Mesenchymal stem cell (in vitro differentiated cells and primary cell): ENCODE results near the gene ARGLU1.
A peak's percentile ranks its signal among the peaks of the same experiment; 100 is the strongest.

Experiments used
- DNase-seq: peaks from one replicate; pipeline ENCODE4 v3.0.0-alpha.2; 2013
- H2AFZ ChIP-seq: one replicate; pipeline ENCODE4 v1.6.1; 2013; ENCODE audit warnings: low read depth, mild to moderate bottlenecking, control low read depth, inconsistent platforms, low read length, moderate library complexity
- H2AK5ac ChIP-seq: 2 replicates; pipeline ENCODE4 v1.6.1; 2013; ENCODE audit warnings: low read length, moderate library complexity, mild to moderate bottlenecking, inconsistent platforms; ENCODE audit not compliant: severe bottlenecking
- H2BK120ac ChIP-seq: one replicate; pipeline ENCODE4 v1.6.1; 2013; ENCODE audit warnings: low read depth, mild to moderate bottlenecking, inconsistent platforms, low read length, moderate library complexity
- H2BK12ac ChIP-seq, 2 experiments: one replicate each; pipeline ENCODE4 v1.6.1; 2013; ENCODE audit warnings: inconsistent platforms in 2 of 2, low read length in 2 of 2, mild to moderate bottlenecking in 2 of 2, moderate library complexity in 2 of 2, control low read depth in 1 of 2
- H2BK15ac ChIP-seq: one replicate; pipeline ENCODE4 v1.6.1; 2013; ENCODE audit warnings: mild to moderate bottlenecking, low read depth, inconsistent platforms; ENCODE audit not compliant: poor library complexity, severe bottlenecking
- H2BK5ac ChIP-seq: 2 replicates; pipeline ENCODE4 v1.6.1; 2013; ENCODE audit warnings: low read depth, mild to moderate bottlenecking, low read length, control low read depth, inconsistent platforms; ENCODE audit not compliant: poor library complexity, severe bottlenecking
- H3K14ac ChIP-seq, 2 experiments: one replicate each; pipeline ENCODE4 v1.6.1; 2013; ENCODE audit warnings: inconsistent platforms in 2 of 2, low read length in 2 of 2, control low read depth in 1 of 2, mild to moderate bottlenecking in 1 of 2, moderate library complexity in 1 of 2
- H3K18ac ChIP-seq, 2 experiments: one replicate each; pipeline ENCODE4 v1.6.1; 2013; ENCODE audit warnings: inconsistent platforms in 2 of 2, low read length in 2 of 2, control low read depth in 1 of 2, low read depth in 1 of 2, mild to moderate bottlenecking in 1 of 2
- H3K23ac ChIP-seq, 2 experiments: one replicate each; pipeline ENCODE4 v1.6.1; 2013; ENCODE audit warnings: inconsistent platforms in 2 of 2, low read length in 2 of 2, mild to moderate bottlenecking in 2 of 2, moderate library complexity in 2 of 2, control low read depth in 1 of 2
- H3K27ac ChIP-seq: 2 replicates; pipeline ENCODE4 v1.5.1; 2013; ENCODE audit warnings: mild to moderate bottlenecking, moderate library complexity, low read length, control low read depth, inconsistent platforms; ENCODE audit not compliant: poor library complexity, severe bottlenecking
- H3K27me3 ChIP-seq, 2 experiments: 2 replicates each; pipeline versions ENCODE4 v1.6.1 to v1.7.0; 2013; ENCODE audit warnings: low read length in 2 of 2, mild to moderate bottlenecking in 2 of 2, moderate library complexity in 2 of 2, control low read depth in 1 of 2, inconsistent platforms in 1 of 2; ENCODE audit not compliant: control insufficient read depth in 1 of 2, insufficient read depth in 1 of 2
- H3K36me3 ChIP-seq, 2 experiments: 2 replicates each; pipeline versions ENCODE4 v1.6.1 to v1.7.0; 2013; ENCODE audit warnings: low read length in 2 of 2, control low read depth in 1 of 2, inconsistent platforms in 1 of 2, low read depth in 1 of 2, mild to moderate bottlenecking in 1 of 2; ENCODE audit not compliant: insufficient read depth in 2 of 2, control insufficient read depth in 1 of 2
- H3K4ac ChIP-seq, 2 experiments: one replicate each; pipeline ENCODE4 v1.6.1; 2013; ENCODE audit warnings: inconsistent platforms in 2 of 2, low read length in 2 of 2, mild to moderate bottlenecking in 2 of 2, moderate library complexity in 2 of 2, control low read depth in 1 of 2, low read depth in 1 of 2
- H3K4me1 ChIP-seq: 2 replicates; pipeline ENCODE4 v1.6.1; 2013; ENCODE audit warnings: low read depth, low read length, control low read depth; ENCODE audit not compliant: control insufficient read depth, insufficient read depth
- H3K4me2 ChIP-seq: 2 replicates; pipeline ENCODE4 v1.6.1; 2013; ENCODE audit warnings: low read length, mild to moderate bottlenecking, inconsistent platforms; ENCODE audit not compliant: poor library complexity, severe bottlenecking
- H3K4me3 ChIP-seq, 2 experiments: 2 replicates each; pipeline versions ENCODE4 v1.5.1 to v1.7.0; 2013; ENCODE audit warnings: low read length in 2 of 2, mild to moderate bottlenecking in 2 of 2, control low read depth in 1 of 2, low read depth in 1 of 2; ENCODE audit not compliant: insufficient read depth in 1 of 2
- H3K79me1 ChIP-seq: replicated peaks from 2 replicates; pipeline ENCODE4 v1.6.1; 2013; ENCODE audit warnings: mild to moderate bottlenecking, control low read depth, low read length, inconsistent platforms; ENCODE audit not compliant: poor library complexity, severe bottlenecking
- H3K9ac ChIP-seq: 2 replicates; pipeline ENCODE4 v1.7.0; 2013; ENCODE audit warnings: mild to moderate bottlenecking, low read length, moderate library complexity
- H3K9me3 ChIP-seq: 2 replicates; pipeline ENCODE4 v1.7.0; 2013; ENCODE audit warnings: mild to moderate bottlenecking, low read length; ENCODE audit not compliant: control insufficient read depth
- H4K8ac ChIP-seq: one replicate; pipeline ENCODE4 v1.6.1; 2013; ENCODE audit warnings: inconsistent platforms, mild to moderate bottlenecking, low read length, moderate library complexity
- H4K91ac ChIP-seq: one replicate; pipeline ENCODE4 v1.6.1; 2013; ENCODE audit warnings: mild to moderate bottlenecking, low read length, inconsistent platforms
- WGBS: methylation state at CpG from one replicate; pipeline ENCODE4 v1.1.7; 2013; ENCODE audit warnings: mixed read lengths; 5-methylcytosine and 5-hydroxymethylcytosine counted together

Gene ARGLU1

DNA sequence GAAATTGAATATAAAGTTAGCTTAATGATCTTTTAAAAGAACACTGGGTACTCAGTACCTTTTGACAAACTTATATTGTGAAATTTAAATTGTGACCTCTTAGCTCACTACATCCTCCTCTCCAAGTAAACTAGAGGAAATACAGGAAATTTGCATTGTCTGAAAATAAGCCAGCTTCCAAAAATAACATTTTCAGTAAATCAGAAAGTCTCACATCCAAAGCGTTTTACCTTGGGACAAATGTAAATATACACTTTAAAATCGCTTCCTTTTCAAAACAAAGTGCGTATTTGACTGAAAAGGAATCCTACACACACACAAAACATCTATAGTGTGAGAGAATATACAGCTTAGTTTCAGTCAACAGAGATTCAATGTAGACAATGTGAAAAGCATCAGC is 30.4 kb downstream of the ARGLU1 start:
- peaks cover 0 to 19% of the 10 kb centered on the region in 2 experiments for H3K36me3 ChIP-seq
- H3K27ac ChIP-seq, result no peak overlapping the region
- H2AFZ ChIP-seq, result no peak overlapping the region
- H2BK120ac ChIP-seq, result no peak overlapping the region
- H3K9me3 ChIP-seq, result no peaks in the 10 kb centered on the region
- H3K4me3 ChIP-seq, result no peak overlapping the region
- H3K23ac ChIP-seq, result no peak overlapping the region
- H2BK5ac ChIP-seq, result no peak overlapping the region
- no peak overlapping the region for H3K14ac ChIP-seq
- H2BK15ac ChIP-seq, result no peak overlapping the region
- H3K27me3 ChIP-seq, result no peaks in the 10 kb centered on the region
- H3K4me2 ChIP-seq, result no peak overlapping the region
- H3K18ac ChIP-seq, result no peak overlapping the region
- 60% methylated on average over 1 of the region's 3 CpGs for WGBS
- no peak overlapping the region for H2AK5ac ChIP-seq
- H3K4me1 ChIP-seq, result peaks cover 2% of the 10 kb centered on the region
- H3K4ac ChIP-seq, result no peak overlapping the region
- H4K8ac ChIP-seq, result no peak overlapping the region
- no peak overlapping the region for H3K9ac ChIP-seq
- no peak for DNase-seq
- no peak overlapping the region for H2BK12ac ChIP-seq
- no peak overlapping the region for H4K91ac ChIP-seq
- peaks cover 1% of the 10 kb centered on the region for H3K79me1 ChIP-seq

DNA sequence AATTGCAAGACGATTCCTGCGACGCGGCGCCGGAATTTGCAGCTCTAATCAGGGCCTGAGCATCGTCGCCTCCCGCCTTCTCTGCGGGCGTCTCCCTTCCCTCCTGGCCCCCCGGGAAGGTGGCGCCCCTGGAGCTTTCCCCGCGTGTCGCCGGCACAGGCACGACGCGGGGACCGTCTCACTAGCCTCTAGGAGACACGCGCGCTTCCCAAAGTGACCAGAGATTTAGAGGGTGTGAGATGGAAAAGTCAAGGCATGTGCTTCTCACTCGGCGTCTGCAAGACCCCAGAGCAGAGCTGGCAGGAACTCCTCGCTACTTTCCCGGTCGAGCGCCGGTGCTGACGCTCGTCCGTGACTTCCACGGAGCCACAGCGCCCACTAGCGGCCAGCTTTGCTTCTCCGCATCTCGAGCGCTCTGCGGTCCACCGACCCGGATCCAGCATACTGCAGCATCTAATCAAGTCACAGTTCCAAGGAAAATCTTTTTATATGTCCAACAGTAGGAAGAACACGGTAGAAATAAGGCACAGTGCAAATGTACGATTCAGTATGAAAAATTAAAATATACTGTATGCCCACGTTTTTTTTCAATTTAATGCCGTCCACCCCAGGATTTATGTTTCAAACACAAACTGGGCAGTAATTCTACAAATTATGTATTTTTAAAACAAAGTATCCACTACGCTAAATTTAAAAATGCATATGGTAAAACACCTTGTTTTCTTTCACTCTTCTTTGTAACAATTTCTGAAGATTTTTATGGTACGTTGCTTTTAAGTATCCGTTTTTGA is 31.5 kb downstream of the ARGLU1 start:
- H2BK120ac ChIP-seq, result peak overlapping the region; percentile 19
- H4K91ac ChIP-seq, result no peak overlapping the region
- H3K23ac ChIP-seq, result no peak overlapping the region
- peak overlapping the region; percentile 49 for H4K8ac ChIP-seq
- H3K9ac ChIP-seq, result no peak overlapping the region
- H3K79me1 ChIP-seq, result peaks cover 1% of the 10 kb centered on the region
- peak overlapping the region; percentile 99 for H3K4me2 ChIP-seq
- 5% methylated on average over 33 of the region's 50 CpGs for WGBS
- peak overlapping the region; percentile 26 for H3K27ac ChIP-seq
- no peaks in the 10 kb centered on the region for H3K27me3 ChIP-seq
- H3K4me3 ChIP-seq, result peak overlapping the region; percentile 65 to 77
- H3K18ac ChIP-seq, result peak overlapping the region in 1 of 2 experiments; percentile 33
- no peak overlapping the region for H2AK5ac ChIP-seq
- no peaks in the 10 kb centered on the region for H3K9me3 ChIP-seq
- DNase-seq, result peak; percentile 87
- H3K14ac ChIP-seq, result no peak overlapping the region
- H3K36me3 ChIP-seq, result peaks cover 0 to 12% of the 10 kb centered on the region in 2 experiments
- peaks cover 2% of the 10 kb centered on the region for H3K4me1 ChIP-seq
- no peak overlapping the region for H3K4ac ChIP-seq
- H2BK5ac ChIP-seq, result no peak overlapping the region
- peak overlapping the region; percentile 30 for H2AFZ ChIP-seq
- peak overlapping the region; percentile 52 for H2BK15ac ChIP-seq
- no peak overlapping the region for H2BK12ac ChIP-seq

DNA sequence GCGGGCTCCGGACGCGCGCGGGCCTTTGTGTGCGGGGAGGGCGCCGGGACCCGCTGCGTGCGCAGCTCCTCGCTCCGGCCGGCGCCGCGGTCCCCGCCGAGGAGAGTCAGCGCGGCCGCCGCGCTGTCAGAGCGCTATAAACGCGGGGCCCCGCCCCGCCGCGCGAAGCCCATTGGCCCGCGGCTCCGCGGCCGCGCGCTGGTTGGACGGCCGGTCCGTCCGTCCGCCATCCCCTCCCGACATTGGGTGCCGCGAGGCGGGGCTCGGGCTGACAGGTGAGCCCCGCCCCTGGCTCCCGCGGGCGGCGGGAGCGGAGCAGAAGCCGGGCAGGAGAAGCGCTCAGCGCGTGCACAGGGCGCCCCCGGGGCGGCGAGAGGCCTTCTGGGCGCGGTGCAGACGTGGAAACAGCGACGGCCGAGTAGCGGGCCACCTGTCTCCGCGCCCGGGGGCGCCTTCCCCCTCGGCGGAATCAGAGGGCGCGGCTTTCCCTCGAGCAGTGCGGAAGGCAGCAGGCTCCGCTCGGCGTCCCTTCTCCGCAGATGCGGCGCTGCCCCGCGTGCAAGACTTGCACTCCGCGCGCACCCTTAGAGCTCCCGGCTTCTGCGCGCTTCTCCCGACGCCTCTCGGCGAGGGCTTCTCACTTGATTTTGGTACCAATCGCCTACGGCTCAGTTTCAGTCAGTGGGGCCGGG is 32.2 kb downstream of the ARGLU1 start, which contains the start of gene EFNB2:
Gene EFNB2, minus strand, starts transcription at position 111 of the 692 bp plus-strand sequence. CDS start 698 bp downstream, outside the sequence.
- H2AFZ ChIP-seq, result peak within 1 kb of the TSS; percentile 57
- H3K14ac ChIP-seq, result peak within 1 kb of the TSS in 1 of 2 experiments; percentile 36
- H3K4me3 ChIP-seq, result peak within 1 kb of the TSS; percentile 77 to 98
- H3K27me3 ChIP-seq, result no peaks in the 10 kb centered on the region
- H3K9ac ChIP-seq, result no peak within 1 kb of the TSS
- H3K79me1 ChIP-seq, result peaks cover 1% of the 10 kb centered on the region
- no peak within 1 kb of the TSS for H4K91ac ChIP-seq
- peak within 1 kb of the TSS in 1 of 2 experiments; percentile 94 for H3K23ac ChIP-seq
- H2BK120ac ChIP-seq, result peak within 1 kb of the TSS; percentile 19
- peak within 1 kb of the TSS; percentile 94 for H2BK15ac ChIP-seq
- peak within 1 kb of the TSS; percentile 61 to 90 for H3K18ac ChIP-seq
- no peaks in the 10 kb centered on the region for H3K9me3 ChIP-seq
- peak within 1 kb of the TSS; percentile 49 for H4K8ac ChIP-seq
- peak within 1 kb of the TSS; percentile 85 for H2BK5ac ChIP-seq
- H2BK12ac ChIP-seq, result no peak within 1 kb of the TSS
- peak within 1 kb of the TSS; percentile 99 for H3K4me2 ChIP-seq
- peak within 1 kb of the TSS; percentile 70 for H3K27ac ChIP-seq
- H3K4ac ChIP-seq, result peak within 1 kb of the TSS in 1 of 2 experiments; percentile 43
- no peak within 1 kb of the TSS for H2AK5ac ChIP-seq
- under 1% methylated on average over 63 of the region's 102 CpGs for WGBS
- peaks cover 2% of the 10 kb centered on the region for H3K4me1 ChIP-seq
- peak; percentile 89 for DNase-seq
- peaks cover 0 to 4% of the 10 kb centered on the region in 2 experiments for H3K36me3 ChIP-seq
